ENCODE data around the gene TMEM259. TPM values are rescaled to one million over a fixed set of nuclear protein-coding genes. Genes with fewer than 3 reads are reported as not detected.

The TMEM259 gene
- total and polyA plus RNA-seq, 9 of the 15 experiments (the other 6 are each of a cell fraction or from before 2014, with no cell fraction given): 0.52 to 231 (median 63.6) TPM

DNA sequence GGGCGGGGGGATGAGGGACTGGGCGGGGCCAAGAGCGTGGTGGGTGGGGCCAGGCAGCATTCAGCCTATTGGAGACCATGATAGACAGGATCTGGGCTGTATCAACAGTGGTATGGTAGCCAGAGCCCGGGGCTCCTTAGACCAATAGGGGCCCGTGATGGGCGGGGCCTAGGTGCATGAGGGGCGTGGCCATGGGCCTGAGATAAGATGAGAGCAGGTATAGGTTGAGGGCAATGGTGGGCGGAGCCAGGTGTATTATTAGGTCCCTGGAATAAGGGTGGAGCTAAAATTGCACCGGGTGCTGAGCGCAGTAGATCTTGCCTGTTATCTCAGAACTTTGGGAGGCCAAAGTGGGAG lies 24.3 kb upstream of the TMEM259 start (continued):
- TF ChIP-seq, protein P1, sequence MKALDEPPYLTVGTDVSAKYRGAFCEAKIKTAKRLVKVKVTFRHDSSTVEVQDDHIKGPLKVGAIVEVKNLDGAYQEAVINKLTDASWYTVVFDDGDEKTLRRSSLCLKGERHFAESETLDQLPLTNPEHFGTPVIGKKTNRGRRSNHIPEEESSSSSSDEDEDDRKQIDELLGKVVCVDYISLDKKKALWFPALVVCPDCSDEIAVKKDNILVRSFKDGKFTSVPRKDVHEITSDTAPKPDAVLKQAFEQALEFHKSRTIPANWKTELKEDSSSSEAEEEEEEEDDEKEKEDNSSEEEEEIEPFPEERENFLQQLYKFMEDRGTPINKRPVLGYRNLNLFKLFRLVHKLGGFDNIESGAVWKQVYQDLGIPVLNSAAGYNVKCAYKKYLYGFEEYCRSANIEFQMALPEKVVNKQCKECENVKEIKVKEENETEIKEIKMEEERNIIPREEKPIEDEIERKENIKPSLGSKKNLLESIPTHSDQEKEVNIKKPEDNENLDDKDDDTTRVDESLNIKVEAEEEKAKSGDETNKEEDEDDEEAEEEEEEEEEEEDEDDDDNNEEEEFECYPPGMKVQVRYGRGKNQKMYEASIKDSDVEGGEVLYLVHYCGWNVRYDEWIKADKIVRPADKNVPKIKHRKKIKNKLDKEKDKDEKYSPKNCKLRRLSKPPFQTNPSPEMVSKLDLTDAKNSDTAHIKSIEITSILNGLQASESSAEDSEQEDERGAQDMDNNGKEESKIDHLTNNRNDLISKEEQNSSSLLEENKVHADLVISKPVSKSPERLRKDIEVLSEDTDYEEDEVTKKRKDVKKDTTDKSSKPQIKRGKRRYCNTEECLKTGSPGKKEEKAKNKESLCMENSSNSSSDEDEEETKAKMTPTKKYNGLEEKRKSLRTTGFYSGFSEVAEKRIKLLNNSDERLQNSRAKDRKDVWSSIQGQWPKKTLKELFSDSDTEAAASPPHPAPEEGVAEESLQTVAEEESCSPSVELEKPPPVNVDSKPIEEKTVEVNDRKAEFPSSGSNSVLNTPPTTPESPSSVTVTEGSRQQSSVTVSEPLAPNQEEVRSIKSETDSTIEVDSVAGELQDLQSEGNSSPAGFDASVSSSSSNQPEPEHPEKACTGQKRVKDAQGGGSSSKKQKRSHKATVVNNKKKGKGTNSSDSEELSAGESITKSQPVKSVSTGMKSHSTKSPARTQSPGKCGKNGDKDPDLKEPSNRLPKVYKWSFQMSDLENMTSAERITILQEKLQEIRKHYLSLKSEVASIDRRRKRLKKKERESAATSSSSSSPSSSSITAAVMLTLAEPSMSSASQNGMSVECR (CRISPR knock-in tag; IDR thresholded peaks at IDR 0.05): no peak
- TF ChIP-seq MBD2 (IDR thresholded peaks at IDR 0.05; ENCODE audit: borderline replicate concordance, low read depth) (peak; percentile 63), SRSF7 (optimal IDR thresholded peaks at IDR 0.05; ENCODE audit: low read depth, low read length) (no peak), GTF2E2 (tag; IDR thresholded peaks at IDR 0.05) (no peak), ZNF24 (IDR thresholded peaks at IDR 0.05) (no peak), NRF1 (conservative IDR thresholded peaks at IDR 0.05 in 1 of 2, IDR thresholded peaks at IDR 0.05 in 1 of 2) (peak; percentile 53 to 60; a peak in 3 of 4 replicates), FOXK2 (conservative IDR thresholded peaks at IDR 0.05 in 1 of 2, IDR thresholded peaks at IDR 0.05 in 1 of 2; ENCODE audit: low read depth in 2 of 2) (peak in 1 of 2 experiments; percentile 43; a peak in 1 of 4 replicates), BMI1 (IDR thresholded peaks at IDR 0.05; ENCODE audit: low read length) (no peak), RBM25 (IDR thresholded peaks at IDR 0.05; ENCODE audit: low read depth, low read length, severe bottlenecking) (peak; percentile 47), SMARCE1 (IDR thresholded peaks at IDR 0.05) (no peak), ZZZ3 (IDR thresholded peaks at IDR 0.05) (no peak)
- TF ChIP-seq, protein P2, sequence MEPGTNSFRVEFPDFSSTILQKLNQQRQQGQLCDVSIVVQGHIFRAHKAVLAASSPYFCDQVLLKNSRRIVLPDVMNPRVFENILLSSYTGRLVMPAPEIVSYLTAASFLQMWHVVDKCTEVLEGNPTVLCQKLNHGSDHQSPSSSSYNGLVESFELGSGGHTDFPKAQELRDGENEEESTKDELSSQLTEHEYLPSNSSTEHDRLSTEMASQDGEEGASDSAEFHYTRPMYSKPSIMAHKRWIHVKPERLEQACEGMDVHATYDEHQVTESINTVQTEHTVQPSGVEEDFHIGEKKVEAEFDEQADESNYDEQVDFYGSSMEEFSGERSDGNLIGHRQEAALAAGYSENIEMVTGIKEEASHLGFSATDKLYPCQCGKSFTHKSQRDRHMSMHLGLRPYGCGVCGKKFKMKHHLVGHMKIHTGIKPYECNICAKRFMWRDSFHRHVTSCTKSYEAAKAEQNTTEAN (CRISPR knock-in tag; IDR thresholded peaks at IDR 0.05): no peak
- TF ChIP-seq, protein P3, sequence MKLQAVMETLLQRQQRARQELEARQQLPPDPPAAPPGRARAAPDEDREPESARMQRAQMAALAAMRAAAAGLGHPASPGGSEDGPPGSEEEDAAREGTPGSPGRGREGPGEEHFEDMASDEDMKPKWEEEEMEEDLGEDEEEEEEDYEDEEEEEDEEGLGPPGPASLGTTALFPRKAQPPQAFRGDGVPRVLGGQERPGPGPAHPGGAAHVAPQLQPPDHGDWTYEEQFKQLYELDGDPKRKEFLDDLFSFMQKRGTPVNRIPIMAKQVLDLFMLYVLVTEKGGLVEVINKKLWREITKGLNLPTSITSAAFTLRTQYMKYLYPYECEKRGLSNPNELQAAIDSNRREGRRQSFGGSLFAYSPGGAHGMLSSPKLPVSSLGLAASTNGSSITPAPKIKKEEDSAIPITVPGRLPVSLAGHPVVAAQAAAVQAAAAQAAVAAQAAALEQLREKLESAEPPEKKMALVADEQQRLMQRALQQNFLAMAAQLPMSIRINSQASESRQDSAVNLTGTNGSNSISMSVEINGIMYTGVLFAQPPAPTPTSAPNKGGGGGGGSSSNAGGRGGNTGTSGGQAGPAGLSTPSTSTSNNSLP (IDR thresholded peaks at IDR 0.05; ENCODE audit: borderline replicate concordance, low read depth, low read length): peak; percentile 73; the same call in 1 of the 2 replicates
- TF ChIP-seq, protein P4, sequence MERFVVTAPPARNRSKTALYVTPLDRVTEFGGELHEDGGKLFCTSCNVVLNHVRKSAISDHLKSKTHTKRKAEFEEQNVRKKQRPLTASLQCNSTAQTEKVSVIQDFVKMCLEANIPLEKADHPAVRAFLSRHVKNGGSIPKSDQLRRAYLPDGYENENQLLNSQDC (CRISPR knock-in tag; IDR thresholded peaks at IDR 0.05): no peak
- TF ChIP-seq, protein P5, sequence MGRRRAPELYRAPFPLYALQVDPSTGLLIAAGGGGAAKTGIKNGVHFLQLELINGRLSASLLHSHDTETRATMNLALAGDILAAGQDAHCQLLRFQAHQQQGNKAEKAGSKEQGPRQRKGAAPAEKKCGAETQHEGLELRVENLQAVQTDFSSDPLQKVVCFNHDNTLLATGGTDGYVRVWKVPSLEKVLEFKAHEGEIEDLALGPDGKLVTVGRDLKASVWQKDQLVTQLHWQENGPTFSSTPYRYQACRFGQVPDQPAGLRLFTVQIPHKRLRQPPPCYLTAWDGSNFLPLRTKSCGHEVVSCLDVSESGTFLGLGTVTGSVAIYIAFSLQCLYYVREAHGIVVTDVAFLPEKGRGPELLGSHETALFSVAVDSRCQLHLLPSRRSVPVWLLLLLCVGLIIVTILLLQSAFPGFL (CRISPR knock-in tag; IDR thresholded peaks at IDR 0.05): no peak
- TF ChIP-seq, protein P6, sequence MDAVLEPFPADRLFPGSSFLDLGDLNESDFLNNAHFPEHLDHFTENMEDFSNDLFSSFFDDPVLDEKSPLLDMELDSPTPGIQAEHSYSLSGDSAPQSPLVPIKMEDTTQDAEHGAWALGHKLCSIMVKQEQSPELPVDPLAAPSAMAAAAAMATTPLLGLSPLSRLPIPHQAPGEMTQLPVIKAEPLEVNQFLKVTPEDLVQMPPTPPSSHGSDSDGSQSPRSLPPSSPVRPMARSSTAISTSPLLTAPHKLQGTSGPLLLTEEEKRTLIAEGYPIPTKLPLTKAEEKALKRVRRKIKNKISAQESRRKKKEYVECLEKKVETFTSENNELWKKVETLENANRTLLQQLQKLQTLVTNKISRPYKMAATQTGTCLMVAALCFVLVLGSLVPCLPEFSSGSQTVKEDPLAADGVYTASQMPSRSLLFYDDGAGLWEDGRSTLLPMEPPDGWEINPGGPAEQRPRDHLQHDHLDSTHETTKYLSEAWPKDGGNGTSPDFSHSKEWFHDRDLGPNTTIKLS (IDR thresholded peaks at IDR 0.05; ENCODE audit: borderline replicate concordance, low read depth): no peak
- TF ChIP-seq, protein P7, sequence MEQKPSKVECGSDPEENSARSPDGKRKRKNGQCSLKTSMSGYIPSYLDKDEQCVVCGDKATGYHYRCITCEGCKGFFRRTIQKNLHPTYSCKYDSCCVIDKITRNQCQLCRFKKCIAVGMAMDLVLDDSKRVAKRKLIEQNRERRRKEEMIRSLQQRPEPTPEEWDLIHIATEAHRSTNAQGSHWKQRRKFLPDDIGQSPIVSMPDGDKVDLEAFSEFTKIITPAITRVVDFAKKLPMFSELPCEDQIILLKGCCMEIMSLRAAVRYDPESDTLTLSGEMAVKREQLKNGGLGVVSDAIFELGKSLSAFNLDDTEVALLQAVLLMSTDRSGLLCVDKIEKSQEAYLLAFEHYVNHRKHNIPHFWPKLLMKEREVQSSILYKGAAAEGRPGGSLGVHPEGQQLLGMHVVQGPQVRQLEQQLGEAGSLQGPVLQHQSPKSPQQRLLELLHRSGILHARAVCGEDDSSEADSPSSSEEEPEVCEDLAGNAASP (IDR thresholded peaks at IDR 0.05): no peak
